GM21786 (cell line): ENCODE results near the gene TPH2.

ENCODE experiments used
- ATAC-seq: cut with Tn5 transposase; IDR thresholded peaks from one replicate; pipeline ENCODE4 v1.9.1; 2021; ENCODE audit not compliant: unreplicated experiment

The TPH2 gene

GRCh38 chr12:71958457-71958856 lies 19.8 kb downstream of the TPH2 start:
- ATAC-seq, result no peak

- no peak for ATAC-seq
These were observed 20.4 kb downstream of the TPH2 start for GRCh38 chr12:71958993-71959578.

- ATAC-seq, result no peak
These were observed 28.6 kb downstream of the TPH2 start for GRCh38 chr12:71967211-71967610.

GRCh38 chr12:71969330-71969729 lies 30.7 kb downstream of the TPH2 start:
- no peak for ATAC-seq

GRCh38 chr12:71970031-71970430 lies 31.4 kb downstream of the TPH2 start:
- ATAC-seq, result no peak

- no peak for ATAC-seq
These were observed 33.9 kb downstream of the TPH2 start for GRCh38 chr12:71972441-71973074.

GRCh38 chr12:71973687-71974086 lies 35.0 kb downstream of the TPH2 start:
- no peak for ATAC-seq

- ATAC-seq, result no peak
These were observed 41.9 kb downstream of the TPH2 start for GRCh38 chr12:71980538-71980937.

GRCh38 chr12:71981149-71981548 lies 42.5 kb downstream of the TPH2 start:
- ATAC-seq, result no peak

GRCh38 chr12:71994715-71995114 lies 56.1 kb downstream of the TPH2 start:
- no peak for ATAC-seq

GRCh38 chr12:71999795-72000194 lies 61.1 kb downstream of the TPH2 start:
- no peak for ATAC-seq

- ATAC-seq, result no peak
These were observed 62.5 kb downstream of the TPH2 start for GRCh38 chr12:72000969-72001648.

GRCh38 chr12:72006766-72007165 lies 68.1 kb downstream of the TPH2 start:
- no peak for ATAC-seq

GRCh38 chr12:72010356-72010755 lies 71.7 kb downstream of the TPH2 start:
- no peak for ATAC-seq

- ATAC-seq, result no peak
These were observed 72.7 kb downstream of the TPH2 start for GRCh38 chr12:72011374-72011773.

GRCh38 chr12:72012874-72013273 lies 74.2 kb downstream of the TPH2 start:
- ATAC-seq, result no peak

- no peak for ATAC-seq
These were observed 77.2 kb downstream of the TPH2 start for GRCh38 chr12:72015895-72016294.

GRCh38 chr12:72017054-72017651 lies 78.5 kb downstream of the TPH2 start:
- ATAC-seq, result peak; percentile 99

- no peak for ATAC-seq
These were observed 79.4 kb downstream of the TPH2 start for GRCh38 chr12:72018036-72018435.

- no peak for ATAC-seq
These were observed 86.0 kb downstream of the TPH2 start for GRCh38 chr12:72024613-72025012.

GRCh38 chr12:72025524-72025923 lies 86.9 kb downstream of the TPH2 start:
- no peak for ATAC-seq

GRCh38 chr12:72028966-72029365 lies 90.3 kb downstream of the TPH2 start:
- ATAC-seq, result no peak
